NT2/D1 (cell line): ENCODE data around the gene FAM13A.

ENCODE experiments used
- SUZ12 ChIP-seq: IDR thresholded peaks from 2 replicates; pipeline ENCODE4 v1.6.1; 2011; ENCODE audit not compliant: insufficient read length, insufficient read depth; ENCODE audit errors: extremely low read depth
- YY1 ChIP-seq: IDR thresholded peaks from 2 replicates; pipeline ENCODE4 v1.6.1; 2011; ENCODE audit not compliant: insufficient read length, insufficient read depth

GRCh38 chr4:88754796-88755195, 302.2 kb downstream of the FAM13A start:
- no peak for TF ChIP-seq SUZ12
- no peak for TF ChIP-seq YY1
